GM12873 (cell line): Measurements from ENCODE around the gene UCKL1.

Experiments used
- TF ChIP-seq, protein P1 (sequence below): IDR thresholded peaks from 2 replicates; pipeline ENCODE4 v1.5.1; 2012; ENCODE audit warnings: low read depth, mild to moderate bottlenecking, moderate library complexity, low read length, control low read depth; ENCODE audit not compliant: insufficient read depth; ENCODE audit errors: missing control alignments

UCKL1 gene

DNA sequence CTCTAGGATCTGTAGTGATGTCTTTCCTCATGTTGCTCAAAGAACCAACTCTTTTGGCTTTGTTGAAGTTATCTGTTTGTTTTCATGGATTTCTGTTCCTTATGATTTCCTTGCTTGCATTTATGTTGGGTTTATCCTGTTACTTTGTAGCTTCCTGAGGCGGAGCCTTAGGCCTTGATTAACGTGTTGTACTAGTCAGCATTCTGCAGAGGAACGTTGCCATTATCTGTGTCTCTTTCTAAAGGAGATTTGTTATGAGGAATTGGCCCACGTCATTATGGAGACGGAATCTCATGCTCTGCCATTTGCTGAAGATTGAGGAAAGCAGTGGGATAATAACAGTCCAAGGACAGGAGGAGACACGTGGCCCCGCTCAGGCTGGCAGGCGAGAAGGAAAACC, 29.9 kb downstream of the UCKL1 start:
- TF ChIP-seq, protein P1, sequence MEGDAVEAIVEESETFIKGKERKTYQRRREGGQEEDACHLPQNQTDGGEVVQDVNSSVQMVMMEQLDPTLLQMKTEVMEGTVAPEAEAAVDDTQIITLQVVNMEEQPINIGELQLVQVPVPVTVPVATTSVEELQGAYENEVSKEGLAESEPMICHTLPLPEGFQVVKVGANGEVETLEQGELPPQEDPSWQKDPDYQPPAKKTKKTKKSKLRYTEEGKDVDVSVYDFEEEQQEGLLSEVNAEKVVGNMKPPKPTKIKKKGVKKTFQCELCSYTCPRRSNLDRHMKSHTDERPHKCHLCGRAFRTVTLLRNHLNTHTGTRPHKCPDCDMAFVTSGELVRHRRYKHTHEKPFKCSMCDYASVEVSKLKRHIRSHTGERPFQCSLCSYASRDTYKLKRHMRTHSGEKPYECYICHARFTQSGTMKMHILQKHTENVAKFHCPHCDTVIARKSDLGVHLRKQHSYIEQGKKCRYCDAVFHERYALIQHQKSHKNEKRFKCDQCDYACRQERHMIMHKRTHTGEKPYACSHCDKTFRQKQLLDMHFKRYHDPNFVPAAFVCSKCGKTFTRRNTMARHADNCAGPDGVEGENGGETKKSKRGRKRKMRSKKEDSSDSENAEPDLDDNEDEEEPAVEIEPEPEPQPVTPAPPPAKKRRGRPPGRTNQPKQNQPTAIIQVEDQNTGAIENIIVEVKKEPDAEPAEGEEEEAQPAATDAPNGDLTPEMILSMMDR: no peak

DNA sequence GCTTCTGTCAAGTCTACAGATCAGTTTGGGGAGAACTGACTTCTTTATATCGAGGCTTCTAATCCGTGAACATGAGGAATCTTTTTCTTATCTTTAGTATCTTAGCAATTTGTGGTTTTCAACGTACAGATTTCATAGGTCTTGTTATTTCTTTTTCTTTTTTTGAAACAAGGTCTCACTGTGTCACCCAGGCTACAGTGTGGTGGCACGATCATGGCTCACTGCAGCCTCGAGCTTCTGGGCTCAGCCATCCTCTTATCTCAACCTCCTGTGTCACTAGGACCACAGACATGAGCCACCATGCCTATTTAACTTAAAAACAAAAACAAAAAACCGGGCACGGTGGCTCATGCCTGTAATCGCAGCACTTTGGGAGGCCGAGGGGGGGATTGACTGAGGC, 32.0 kb downstream of the UCKL1 start:
- TF ChIP-seq, protein P1: no peak

DNA sequence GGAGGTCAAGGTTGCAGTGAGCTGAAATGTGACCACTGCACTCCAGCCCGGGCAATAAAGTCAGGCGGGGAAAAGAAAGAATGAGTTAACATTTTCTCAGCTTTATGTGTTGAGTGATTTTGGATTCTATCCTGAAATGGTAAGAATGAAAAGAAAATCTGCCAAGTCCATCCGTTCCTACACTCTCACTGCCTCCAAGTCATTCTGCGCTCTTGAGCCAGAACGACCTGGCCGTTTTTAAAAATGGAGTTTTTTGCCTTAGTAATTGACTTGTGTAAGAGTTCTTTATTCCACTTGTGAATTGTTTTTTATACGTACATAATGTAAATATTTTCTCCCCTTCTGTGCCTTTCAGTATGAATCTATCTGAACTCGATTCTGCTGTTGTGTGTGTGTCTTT, 32.6 kb downstream of the UCKL1 start:
- TF ChIP-seq, protein P1: no peak

DNA sequence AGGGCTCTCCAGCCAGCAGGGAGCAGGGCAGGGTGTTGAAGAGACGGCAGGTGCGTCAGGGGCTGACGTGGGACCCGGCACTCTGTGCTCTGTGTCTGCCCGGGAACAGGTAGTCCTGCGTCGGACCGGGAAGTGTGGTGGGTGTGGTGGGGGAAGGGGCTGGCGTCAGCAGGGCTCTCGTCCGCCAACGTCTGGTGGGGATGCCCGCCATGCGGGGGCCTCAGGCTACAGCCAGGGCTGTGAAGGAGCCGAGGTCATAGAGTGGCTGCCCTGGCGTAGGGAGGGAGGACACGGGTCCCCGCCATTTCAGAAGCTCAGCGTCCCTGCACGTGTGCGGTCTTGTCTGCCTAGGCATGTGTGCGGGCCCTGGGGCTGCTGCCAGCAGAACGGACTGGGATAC, 36.0 kb downstream of the UCKL1 start:
- TF ChIP-seq, protein P1: no peak

DNA sequence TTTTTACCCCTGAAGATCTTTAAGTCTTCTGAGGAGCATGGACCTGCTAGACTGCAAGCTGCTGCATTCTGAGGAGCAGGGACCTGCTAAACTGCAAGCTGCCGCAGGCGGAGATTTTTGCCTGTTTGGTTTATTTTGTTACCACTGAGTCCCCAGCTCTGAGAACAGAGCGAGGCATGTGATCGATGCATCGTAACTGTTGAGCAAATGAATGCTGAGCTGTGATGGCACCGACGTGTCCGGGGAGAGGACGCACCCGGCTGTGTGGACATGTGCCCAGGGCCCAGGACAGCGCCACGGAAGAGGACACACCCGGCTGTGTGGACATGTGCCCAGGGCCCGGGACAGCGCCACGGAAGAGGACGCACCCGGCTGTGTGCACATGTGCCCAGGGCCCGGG, 37.1 kb downstream of the UCKL1 start:
- TF ChIP-seq, protein P1: no peak

DNA sequence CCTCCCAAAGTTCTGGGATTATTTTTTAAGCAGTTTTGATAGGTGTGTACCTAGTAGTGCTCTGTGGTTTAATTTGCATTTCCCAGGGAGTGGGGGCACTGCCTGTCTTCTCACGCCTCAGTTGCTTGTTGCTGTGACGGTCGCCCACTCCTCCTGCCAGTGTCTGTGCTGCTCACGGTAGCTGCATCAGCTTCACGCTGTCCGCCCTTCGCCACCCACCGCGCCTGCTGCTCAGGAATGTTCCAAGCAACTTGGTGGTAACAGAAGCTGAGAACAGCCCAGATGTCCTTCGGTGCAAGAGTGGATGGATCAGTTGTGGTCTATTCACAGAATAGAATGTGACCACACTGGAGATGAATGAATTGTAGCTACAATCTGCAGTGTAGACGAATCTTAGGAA, 38.4 kb downstream of the UCKL1 start:
- TF ChIP-seq, protein P1: no peak

DNA sequence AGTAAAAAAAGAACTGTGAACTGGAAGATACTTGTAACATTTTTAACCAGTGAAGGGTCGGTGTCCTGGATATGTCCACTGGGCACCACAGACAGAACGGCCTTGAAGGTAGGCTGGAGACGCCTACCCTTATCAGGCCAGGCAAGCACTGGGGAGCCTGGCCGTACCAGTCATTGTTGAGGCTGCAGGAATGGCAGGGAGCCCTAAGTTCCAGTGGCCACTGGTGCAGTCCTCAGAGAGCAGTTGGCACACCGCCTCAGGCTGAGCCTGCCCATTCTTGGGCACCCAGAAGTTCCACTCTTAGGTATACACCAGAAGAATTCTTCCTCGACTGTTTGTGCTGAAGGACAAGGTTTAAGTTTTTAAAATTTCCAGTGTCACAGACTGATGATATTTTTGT, 40.7 kb downstream of the UCKL1 start:
- TF ChIP-seq, protein P1: no peak
